Right lung (tissue), 5 donors: Measurements from ENCODE around the gene ZIC2. TPM values are rescaled to one million over a fixed set of nuclear protein-coding genes. Genes with fewer than 3 reads are reported as not detected.

Experiments used
- DNase-seq, 2 donors: peaks; one replicate each; pipeline ENCODE4 v3.0.0-alpha.2; 2013
- polyA plus RNA-seq, 5 donors: library from polyadenylated mRNA; unstranded; fragments of 120-200 nt; gene quantifications; one replicate each; pipeline versions ENCODE4 v1.2.1 to v1.2.3, GENCODE V29; 2013; ENCODE audit warnings: inconsistent platforms in 1 of 5, low replicate concordance in 1 of 5; ENCODE audit not compliant: insufficient read length in 5 of 5, insufficient read depth in 1 of 5

Gene ZIC2
- polyA plus RNA-seq, 5 donors = 0.11 to 0.31 (median 0.15) TPM; not detected in 2

DNA sequence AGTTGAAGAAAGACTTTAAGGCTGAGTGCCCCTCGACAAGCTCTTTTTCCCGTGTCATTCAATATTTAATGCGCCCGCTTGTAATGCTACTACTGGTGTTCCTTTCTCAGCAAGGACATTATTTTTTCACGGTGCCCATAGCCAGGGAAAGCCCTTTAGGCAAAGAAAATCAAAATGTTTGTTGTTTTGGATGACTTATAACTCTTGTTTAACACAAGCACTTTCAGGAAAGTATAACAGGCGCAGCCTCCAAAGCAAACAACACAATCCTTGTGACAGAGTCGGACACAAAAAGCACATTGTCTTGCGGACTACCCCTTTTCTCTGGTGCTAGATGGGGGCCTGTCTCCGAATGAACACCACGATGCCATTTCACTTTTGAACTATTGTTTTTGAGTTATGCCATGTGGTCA, 22.5 kb upstream of the ZIC2 start:
- DNase-seq = no peak

DNA sequence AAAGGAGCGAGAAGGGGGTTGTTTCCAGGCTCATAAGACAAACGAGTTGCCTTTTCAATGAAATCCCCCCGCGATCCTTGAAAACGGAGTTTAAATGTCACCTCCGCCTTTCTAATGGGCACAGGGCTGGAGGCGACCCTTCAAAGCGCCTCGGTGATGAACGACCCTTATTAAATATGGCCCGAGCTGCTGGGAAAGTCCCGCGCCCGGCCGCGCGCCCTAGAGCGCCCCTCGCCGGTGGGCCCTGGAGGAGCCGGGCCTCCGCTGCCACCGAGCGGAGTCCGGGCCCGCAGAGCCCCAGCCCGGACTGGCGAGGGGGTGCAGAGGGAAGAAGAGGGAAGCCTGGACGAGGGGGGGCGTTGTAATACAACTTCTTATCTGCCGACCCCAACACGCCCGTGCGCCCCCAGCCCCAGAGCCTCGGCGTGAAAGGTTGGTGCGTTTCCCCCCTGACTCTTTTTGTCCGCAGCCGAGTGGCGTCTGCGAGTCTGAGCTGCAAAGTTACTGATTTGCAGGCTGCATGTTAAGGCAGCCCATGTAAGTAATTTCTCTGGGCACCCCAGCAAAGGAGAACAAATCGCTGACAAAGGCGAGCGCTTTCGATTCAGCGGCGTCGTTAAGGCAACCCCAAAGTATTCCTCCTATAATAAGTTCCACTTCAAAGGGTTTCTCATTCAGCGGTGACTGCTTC, 21.9 kb upstream of the ZIC2 start:
- DNase-seq = no peak

DNA sequence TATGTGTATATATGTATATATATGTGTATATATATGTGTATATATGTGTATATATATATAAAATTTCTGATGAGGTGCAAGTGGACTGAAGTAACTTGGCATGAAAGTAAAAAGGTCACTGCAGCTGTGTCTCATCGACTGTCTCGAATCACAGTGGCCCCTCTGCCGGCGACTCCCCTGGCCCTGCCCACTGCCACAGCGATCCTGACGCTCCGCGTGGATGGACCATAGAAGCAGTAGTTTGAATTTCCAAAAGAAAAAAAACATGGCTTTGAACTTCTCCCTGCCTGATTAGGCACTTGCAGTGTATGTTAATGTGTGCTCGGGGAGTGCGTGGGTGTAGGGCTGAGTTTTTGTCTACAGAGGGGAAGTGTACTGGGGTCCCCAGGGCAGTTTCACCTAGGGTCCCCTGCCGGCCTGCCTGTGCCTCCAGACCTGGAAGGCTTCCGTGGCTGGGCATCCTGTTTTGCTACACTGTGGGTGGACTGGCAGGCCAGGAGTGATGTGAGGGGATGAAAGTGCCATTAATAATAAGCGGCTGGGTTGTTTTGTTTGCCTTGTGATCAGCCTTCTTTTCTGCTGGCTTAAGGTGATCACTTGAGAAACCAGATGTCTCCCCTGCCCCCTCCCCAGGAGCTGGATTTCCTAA, 20.8 kb upstream of the ZIC2 start:
- DNase-seq = no peak

- DNase-seq = no peak
Observed at GRCh38 chr13:99961636-99962035, 19.9 kb upstream of the ZIC2 start.

DNA sequence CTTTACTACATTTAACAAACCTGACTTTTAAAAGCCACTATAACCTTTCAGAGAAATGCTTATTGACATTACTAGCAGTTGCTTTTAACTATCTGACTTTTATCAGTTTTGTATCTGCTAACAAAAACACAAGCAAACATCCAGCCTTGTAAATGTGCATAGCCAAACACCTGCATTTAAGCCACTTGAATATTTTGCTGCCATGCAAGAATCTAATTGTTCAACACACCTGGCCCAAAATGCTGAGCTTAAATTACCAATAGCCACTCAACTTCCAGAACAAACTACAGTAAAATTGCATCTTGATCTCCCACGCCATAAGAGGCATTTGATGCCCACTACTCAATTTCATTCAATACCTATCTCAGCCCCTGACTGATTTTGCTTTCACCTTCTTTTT, 19.3 kb upstream of the ZIC2 start:
- DNase-seq = no peak

GRCh38 chr13:99963816-99964339, 17.7 kb upstream of the ZIC2 start:
- no peak for DNase-seq

DNA sequence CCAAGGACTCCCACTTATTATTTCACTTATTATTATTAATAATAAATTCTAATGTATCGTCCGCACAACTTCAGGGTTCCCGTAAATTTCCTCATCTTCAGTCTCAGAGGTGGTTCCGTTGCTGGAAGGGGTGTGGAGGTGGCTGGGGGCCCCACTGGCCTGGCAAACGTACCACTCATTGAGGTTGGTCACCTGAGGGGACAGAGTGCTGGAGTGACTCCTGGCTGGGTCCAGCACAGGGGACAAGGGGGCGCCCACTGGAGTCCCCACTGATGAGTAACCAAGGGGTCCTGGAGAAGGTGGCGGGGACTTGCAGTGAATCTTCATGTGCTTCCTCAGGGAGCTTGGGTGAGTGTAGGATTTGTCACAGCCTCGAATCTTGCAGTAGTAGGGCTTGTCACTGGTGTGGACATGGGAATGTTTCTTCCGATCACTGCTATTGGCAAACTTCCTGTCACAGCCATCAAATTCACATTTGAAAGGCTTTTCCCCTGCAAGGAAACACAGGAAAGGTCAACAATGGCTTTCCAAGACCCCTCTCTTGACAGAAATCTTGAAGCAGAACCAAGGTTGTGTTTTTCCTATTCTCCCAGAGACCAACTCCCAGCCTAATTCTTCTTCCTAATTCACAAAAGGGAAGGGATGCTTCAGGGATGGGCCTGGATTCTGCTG, 16.1 kb upstream of the ZIC2 start:
- no peak for DNase-seq

DNA sequence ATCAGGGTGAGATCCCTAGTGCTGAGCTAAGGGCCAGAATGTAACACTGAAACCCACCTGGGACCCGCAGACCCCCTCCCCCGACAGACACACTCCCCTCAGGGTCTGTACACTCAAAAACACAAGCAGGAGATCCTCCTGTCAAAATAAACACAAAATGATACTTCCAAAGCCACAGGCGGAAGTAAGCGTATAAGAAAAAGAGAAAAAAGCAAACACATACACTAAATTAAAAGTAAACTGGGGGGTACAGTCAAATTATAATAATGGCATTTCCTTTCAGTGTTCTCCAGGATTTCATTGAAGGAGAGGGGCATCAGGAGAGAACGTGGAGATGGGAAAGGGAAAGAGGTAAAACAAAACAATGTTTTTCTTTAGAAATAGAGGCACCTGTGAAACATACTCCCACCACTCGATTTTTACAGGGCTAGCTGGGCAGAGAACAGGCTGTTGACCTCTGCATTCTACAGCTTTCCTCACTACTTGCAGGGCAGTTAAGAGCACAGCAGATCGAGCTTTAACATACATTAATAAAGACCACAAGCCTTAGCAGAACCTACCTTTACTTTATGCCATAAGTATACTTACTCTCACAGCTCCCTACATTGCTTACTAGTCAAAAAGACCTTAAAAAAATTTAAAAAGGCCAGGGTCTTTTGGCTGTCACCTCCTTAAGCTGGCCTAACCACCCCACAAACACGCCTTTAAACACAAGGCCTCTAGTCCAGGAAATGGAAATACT, 15.3 kb upstream of the ZIC2 start:
- DNase-seq = no peak

GRCh38 chr13:99967498-99967868, 14.1 kb upstream of the ZIC2 start:
- no peak for DNase-seq

- DNase-seq = no peak
Observed at GRCh38 chr13:99967869-99968520, 13.6 kb upstream of the ZIC2 start.

- DNase-seq = no peak
Observed at GRCh38 chr13:99968521-99969452, 12.8 kb upstream of the ZIC2 start.

- no peak for DNase-seq
Observed at GRCh38 chr13:99969453-99969918, 12.1 kb upstream of the ZIC2 start.

DNA sequence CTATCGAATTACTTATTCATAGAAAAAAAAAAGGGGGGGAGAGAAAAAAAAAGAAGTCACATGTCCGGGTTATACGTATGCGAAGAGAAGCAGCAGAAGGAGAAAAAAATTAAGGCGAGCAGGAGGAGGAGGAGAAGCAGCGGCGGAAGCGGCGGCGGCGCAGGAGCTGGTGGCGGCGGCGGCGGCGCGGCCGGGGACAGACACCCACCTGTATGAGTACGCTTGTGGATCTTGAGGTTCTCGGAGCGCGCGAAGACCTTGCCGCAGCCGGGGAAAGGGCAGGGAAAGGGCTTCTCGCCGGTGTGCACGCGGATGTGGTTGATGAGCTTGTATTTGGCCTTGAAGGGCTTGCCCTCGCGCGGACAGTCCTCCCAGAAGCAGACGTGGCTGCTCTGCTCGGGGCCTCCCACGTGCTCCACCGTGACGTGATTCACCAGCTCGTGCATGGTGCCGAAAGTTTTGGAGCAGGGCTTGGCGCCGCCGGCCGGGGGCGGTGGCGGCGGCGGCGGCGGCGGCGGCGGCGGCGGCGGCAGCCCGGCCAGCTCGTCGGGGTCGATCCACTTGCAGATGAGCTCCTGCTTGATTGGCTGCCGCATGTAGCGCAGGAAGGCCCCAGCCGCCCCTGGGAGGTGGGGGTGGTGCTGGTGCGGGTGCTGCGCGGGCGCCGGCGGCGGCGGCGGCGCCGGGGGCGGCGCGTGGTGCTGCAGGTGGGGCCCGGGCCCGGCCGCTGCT, 11.5 kb upstream of the ZIC2 start:
- DNase-seq = no peak

GRCh38 chr13:99970651-99971575, 10.7 kb upstream of the ZIC2 start:
- DNase-seq = no peak

GRCh38 chr13:99971576-99972189, 9.9 kb upstream of the ZIC2 start, which contains the start of gene ZIC5:
Gene ZIC5, minus strand, starts transcription at chr13:99971767. Its CDS starts 164 bp downstream, at chr13:99971603.
- DNase-seq = no peak

GRCh38 chr13:99972190-99972731, 9.3 kb upstream of the ZIC2 start:
- DNase-seq = no peak

DNA sequence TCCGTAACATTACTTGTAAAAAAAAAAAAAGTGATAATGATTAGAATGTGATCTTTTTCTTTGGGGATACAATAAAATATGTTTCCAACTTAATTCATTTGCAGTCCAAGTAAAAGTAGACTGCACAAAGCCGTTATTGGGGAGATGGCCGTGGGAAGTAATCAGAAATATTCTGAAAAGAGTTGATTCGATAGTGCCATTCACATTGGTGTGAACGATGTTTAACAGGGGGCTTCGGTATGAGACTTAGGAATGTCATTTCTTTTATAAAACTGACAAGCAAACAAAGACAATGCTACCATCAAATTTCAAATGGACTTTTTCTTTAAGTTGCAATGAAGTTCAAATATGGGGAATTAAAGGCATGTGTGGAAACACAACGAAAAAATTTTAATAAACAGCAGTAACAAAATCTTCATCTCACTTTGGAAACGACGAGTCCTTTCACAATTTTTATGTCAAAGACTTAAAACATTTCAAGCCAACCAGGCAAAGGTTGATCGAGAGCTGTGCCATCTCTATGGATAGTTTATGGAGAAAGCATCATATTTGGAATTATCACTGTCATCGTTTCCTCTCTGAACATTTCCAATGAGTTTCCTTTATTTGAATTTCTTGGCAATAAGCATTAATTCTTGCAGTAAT, 8.3 kb upstream of the ZIC2 start:
- no peak for DNase-seq
